HEK293 (cell line): ENCODE data around the gene VEGFA.

Experiments used
- ATF2 ChIP-seq: fragments of 450-650 bp; formaldehyde crosslinking; IDR thresholded peaks from 2 replicates; pipeline ENCODE4 v1.5.1; 2016; ENCODE audit warnings: missing biosample characterization, missing genetic modification characterization, low read depth
- CTCF ChIP-seq: fragments of 450-650 bp; formaldehyde crosslinking; IDR thresholded peaks from 2 replicates; pipeline ENCODE4 v1.5.1; 2016; ENCODE audit warnings: missing biosample characterization, missing genetic modification characterization
- GLI2 ChIP-seq: fragments of 450-650 bp; formaldehyde crosslinking; IDR thresholded peaks from 2 replicates; pipeline ENCODE4; 2017; ENCODE audit warnings: missing biosample characterization, missing genetic modification characterization, low read depth, borderline replicate concordance
- INSM2 ChIP-seq: fragments of 450-650 bp; formaldehyde crosslinking; IDR thresholded peaks from 2 replicates; pipeline ENCODE4 v1.5.1; 2016; ENCODE audit warnings: missing biosample characterization, missing genetic modification characterization
- ZBTB11 ChIP-seq: fragments of 450-650 bp; formaldehyde crosslinking; conservative IDR thresholded peaks from 2 replicates; pipeline ENCODE4 v1.5.1; 2016; ENCODE audit warnings: low read depth, missing biosample characterization, missing genetic modification characterization
- ZBTB7A ChIP-seq: fragments of 450-650 bp; formaldehyde crosslinking; IDR thresholded peaks from 2 replicates; pipeline ENCODE4 v1.5.1; 2016; ENCODE audit warnings: low read depth, missing biosample characterization, missing genetic modification characterization
- ZBTB8A ChIP-seq: fragments of 450-650 bp; formaldehyde crosslinking; IDR thresholded peaks from 2 replicates; pipeline ENCODE4 v1.5.1; 2016; ENCODE audit warnings: missing biosample characterization, missing genetic modification characterization
- ZEB2 ChIP-seq: fragments of 450-650 bp; formaldehyde crosslinking; IDR thresholded peaks from 2 replicates; pipeline ENCODE4 v1.5.1; 2016; ENCODE audit warnings: missing biosample characterization, missing genetic modification characterization
- ZNF114 ChIP-seq: fragments of 450-650 bp; formaldehyde crosslinking; IDR thresholded peaks from 2 replicates; pipeline ENCODE4 v1.5.0; 2017; ENCODE audit warnings: missing biosample characterization, missing genetic modification characterization
- ZNF148 ChIP-seq: fragments of 450-650 bp; formaldehyde crosslinking; IDR thresholded peaks from 2 replicates; pipeline ENCODE4 v1.5.0; 2017; ENCODE audit warnings: missing biosample characterization, missing genetic modification characterization, borderline replicate concordance
- ZNF155 ChIP-seq: fragments of 450-650 bp; formaldehyde crosslinking; IDR thresholded peaks from 2 replicates; pipeline ENCODE4 v1.5.1; 2016; ENCODE audit warnings: missing biosample characterization, missing genetic modification characterization
- ZNF174 ChIP-seq: fragments of 450-650 bp; formaldehyde crosslinking; IDR thresholded peaks from 2 replicates; pipeline ENCODE4 v1.5.0; 2017; ENCODE audit warnings: missing biosample characterization, mild to moderate bottlenecking, missing genetic modification characterization
- ZNF214 ChIP-seq: fragments of 450-650 bp; formaldehyde crosslinking; IDR thresholded peaks from 2 replicates; pipeline ENCODE4 v1.5.1; 2017; ENCODE audit warnings: missing biosample characterization, mild to moderate bottlenecking, missing genetic modification characterization, borderline replicate concordance
- ZNF292 ChIP-seq: fragments of 450-650 bp; formaldehyde crosslinking; IDR thresholded peaks from 2 replicates; pipeline ENCODE4 v1.5.1; 2016; ENCODE audit warnings: low read depth, missing biosample characterization, missing genetic modification characterization, borderline replicate concordance
- ZNF311 ChIP-seq: fragments of 450-650 bp; formaldehyde crosslinking; IDR thresholded peaks from 2 replicates; pipeline ENCODE4 v1.5.1; 2017; ENCODE audit warnings: missing biosample characterization, missing genetic modification characterization, borderline replicate concordance
- ZNF362 ChIP-seq: fragments of 450-650 bp; formaldehyde crosslinking; IDR thresholded peaks from 2 replicates; pipeline ENCODE4 v1.5.1; 2016; ENCODE audit warnings: missing biosample characterization, missing genetic modification characterization
- ZNF366 ChIP-seq: fragments of 450-650 bp; formaldehyde crosslinking; conservative IDR thresholded peaks from 2 replicates; pipeline ENCODE4 v1.5.1; 2016; ENCODE audit warnings: missing biosample characterization, missing genetic modification characterization
- ZNF513 ChIP-seq: fragments of 450-650 bp; IDR thresholded peaks from 2 replicates; pipeline ENCODE4 v1.5.1; 2018; ENCODE audit warnings: missing biosample characterization, missing genetic modification characterization
- ZNF629 ChIP-seq: fragments of 450-650 bp; formaldehyde crosslinking; IDR thresholded peaks from 2 replicates; pipeline ENCODE4 v1.5.1; 2017; ENCODE audit warnings: missing biosample characterization, missing genetic modification characterization
- ZNF639 ChIP-seq: fragments of 450-650 bp; formaldehyde crosslinking; IDR thresholded peaks from 2 replicates; pipeline ENCODE4 v1.5.1; 2016; ENCODE audit warnings: missing biosample characterization, missing genetic modification characterization
- ZNF660 ChIP-seq: fragments of 450-650 bp; IDR thresholded peaks from 2 replicates; pipeline ENCODE4 v1.5.1; 2018; ENCODE audit warnings: missing biosample characterization, mild to moderate bottlenecking, missing genetic modification characterization
- ZNF677 ChIP-seq: fragments of 450-650 bp; IDR thresholded peaks from 2 replicates; pipeline ENCODE4 v1.5.0; 2018; ENCODE audit warnings: missing biosample characterization, mild to moderate bottlenecking, missing genetic modification characterization, moderate library complexity
- ZNF791 ChIP-seq: fragments of 450-650 bp; formaldehyde crosslinking; IDR thresholded peaks from 2 replicates; pipeline ENCODE4 v1.5.1; 2016; ENCODE audit warnings: missing biosample characterization, missing genetic modification characterization
- ZSCAN30 ChIP-seq: fragments of 450-650 bp; IDR thresholded peaks from 2 replicates; pipeline ENCODE4 v1.5.1; 2018; ENCODE audit warnings: missing biosample characterization, mild to moderate bottlenecking, missing genetic modification characterization, moderate library complexity

VEGFA gene

GRCh38 chr6:43723737-43724295 is 46.2 kb upstream of the VEGFA start (continued):
- no peak for TF ChIP-seq ZBTB11 (tag by site-specific recombination)
- TF ChIP-seq ZNF629 (tag by site-specific recombination) = no peak
- TF ChIP-seq ZNF791 (tag by site-specific recombination) = no peak
- no peak for TF ChIP-seq ZNF292 (tag by site-specific recombination)
- TF ChIP-seq ZNF214 (tag by site-specific recombination) = no peak
- TF ChIP-seq ATF2 = no peak
- TF ChIP-seq INSM2 = no peak
- TF ChIP-seq ZNF366 (tag by site-specific recombination) = 0 out of 2 replicates have a peak, but pooled peaks have one; percentile 55
- TF ChIP-seq ZNF660 (tag by site-specific recombination) = no peak
- TF ChIP-seq ZNF513 (tag by site-specific recombination) = peak; percentile 94
- TF ChIP-seq ZEB2 (tag by site-specific recombination) = peak; percentile 75
- TF ChIP-seq ZNF311 (tag by site-specific recombination) = no peak
- TF ChIP-seq GLI2 (tag by site-specific recombination) = no peak
- no peak for TF ChIP-seq ZNF148 (tag by site-specific recombination)
- TF ChIP-seq ZSCAN30 (tag by site-specific recombination) = no peak; the same call in 1 of the 2 replicates
- no peak for TF ChIP-seq ZBTB7A (tag by site-specific recombination)
- no peak for TF ChIP-seq ZNF677 (tag by site-specific recombination)
- TF ChIP-seq ZNF362 (tag by site-specific recombination) = no peak
- TF ChIP-seq ZBTB8A = no peak; the same call in 1 of the 2 replicates
- no peak for TF ChIP-seq ZNF114 (tag by site-specific recombination)
- TF ChIP-seq ZNF174 (tag by site-specific recombination) = no peak
- TF ChIP-seq ZNF639 (tag by site-specific recombination) = no peak
- peak; percentile 89 for TF ChIP-seq CTCF
- no peak for TF ChIP-seq ZNF155 (tag by site-specific recombination)
